GM19035 (cell line): ENCODE data around the gene AARS1.
"Not testable (repeated sequence)": the region's sequence is repeated elsewhere in the genome, so short reads cannot be mapped to it uniquely, and the experiment has no call there.

Experiments
- ATAC-seq: cut with Tn5 transposase; IDR thresholded peaks from one replicate; pipeline ENCODE4 v1.9.1; 2021; ENCODE audit not compliant: unreplicated experiment

AARS1 gene

DNA sequence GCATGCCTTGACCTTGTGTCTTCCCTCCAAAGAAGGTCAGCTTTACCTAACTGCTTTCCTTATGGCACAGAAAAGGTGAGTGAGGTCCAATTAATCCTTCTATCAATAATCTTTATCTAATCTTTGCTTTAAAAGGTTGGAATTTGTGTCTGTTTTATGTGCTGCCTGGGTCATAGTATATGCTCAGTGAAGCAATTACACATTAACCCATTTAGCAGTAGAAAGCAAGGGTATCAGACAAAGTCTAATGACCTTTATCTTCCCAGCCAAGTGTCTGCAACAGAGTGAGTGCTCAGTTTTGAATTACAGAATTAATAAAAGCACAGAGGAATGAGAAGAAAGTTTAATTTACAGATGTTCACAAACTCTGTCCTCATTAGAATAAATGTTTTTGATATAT, 63.3 kb downstream of the AARS1 start:
- ATAC-seq = not testable (repeated sequence)

DNA sequence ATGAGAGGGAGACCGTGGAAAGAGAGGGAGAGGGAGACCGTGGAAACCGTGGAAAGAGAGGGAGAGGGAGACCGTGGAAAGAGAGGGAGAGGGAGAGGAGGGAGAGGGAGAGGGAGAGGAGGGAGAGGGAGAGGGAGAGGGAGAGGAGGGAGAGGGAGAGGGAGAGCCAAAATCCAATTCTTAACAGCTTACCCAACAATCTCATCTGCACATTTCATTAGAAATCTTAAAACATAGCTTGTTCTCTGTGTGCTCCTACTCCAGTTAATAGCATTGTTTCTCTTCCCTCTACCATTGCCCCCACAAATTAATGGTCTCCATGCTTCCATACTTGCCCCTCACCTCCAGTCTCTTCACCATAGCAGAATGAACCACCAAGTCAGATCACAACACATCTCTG, 63.9 kb downstream of the AARS1 start:
- not testable (repeated sequence) for ATAC-seq

DNA sequence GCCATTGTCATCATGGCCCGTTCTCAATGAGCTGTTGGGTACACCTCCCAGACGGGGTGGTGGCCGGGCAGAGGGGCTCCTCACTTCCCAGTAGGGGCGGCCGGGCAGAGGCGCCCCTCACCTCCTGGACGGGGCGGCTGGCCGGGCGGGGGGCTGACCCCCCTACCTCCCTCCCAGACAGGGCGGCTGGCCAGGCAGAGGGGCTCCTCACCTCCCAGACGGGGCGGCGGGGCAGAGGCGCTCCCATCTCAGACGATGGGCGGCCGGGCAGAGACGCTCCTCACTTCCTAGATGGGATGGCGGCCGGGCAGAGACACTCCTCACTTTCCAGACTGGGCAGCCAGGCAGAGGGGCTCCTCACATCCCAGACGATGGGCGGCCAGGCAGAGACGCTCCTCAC, 64.7 kb downstream of the AARS1 start:
- ATAC-seq = not testable (repeated sequence)

DNA sequence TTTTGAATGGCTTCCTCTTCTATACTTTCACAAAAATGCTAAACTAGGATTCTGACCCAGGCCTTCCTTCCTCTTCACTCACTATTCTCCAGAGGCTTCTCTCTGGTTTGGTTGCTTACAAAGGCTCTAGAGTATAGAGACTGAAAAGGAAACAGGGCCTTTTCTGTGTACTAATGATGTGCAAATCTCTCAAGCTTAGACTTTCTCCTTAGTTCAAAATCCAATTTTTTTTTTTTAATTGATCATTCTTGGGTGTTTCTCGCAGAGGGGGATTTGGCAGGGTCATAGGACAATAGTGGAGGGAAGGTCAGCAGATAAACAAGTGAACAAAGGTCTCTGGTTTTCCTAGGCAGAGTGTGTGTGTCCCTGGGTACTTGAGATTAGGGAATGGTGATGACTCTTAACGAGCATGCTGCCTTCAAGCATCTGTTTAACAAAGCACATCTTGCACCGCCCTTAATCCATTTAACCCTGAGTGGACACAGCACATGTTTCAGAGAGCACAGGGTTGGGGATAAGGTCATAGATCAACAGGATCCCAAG, 65.3 kb downstream of the AARS1 start:
- not testable (repeated sequence) for ATAC-seq

DNA sequence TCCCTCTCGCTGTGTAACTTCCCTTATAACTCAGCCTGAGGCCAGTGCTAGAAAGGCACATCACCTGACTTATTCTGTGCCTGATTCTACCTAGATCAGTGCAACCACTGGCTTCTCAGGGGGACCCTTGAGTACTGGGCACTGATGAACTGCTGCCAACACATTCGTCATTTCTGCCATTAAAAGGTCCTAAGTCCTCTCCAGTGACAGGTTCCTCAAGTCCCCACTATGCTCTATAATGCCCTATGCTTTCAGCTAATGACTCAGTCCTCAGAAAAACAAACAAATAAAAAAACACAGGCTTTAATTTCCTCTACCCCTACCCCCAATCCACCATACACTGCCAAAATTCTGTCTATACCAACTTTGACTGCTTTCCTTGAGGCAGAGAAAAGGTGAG, 66.1 kb downstream of the AARS1 start:
- not testable (repeated sequence) for ATAC-seq

DNA sequence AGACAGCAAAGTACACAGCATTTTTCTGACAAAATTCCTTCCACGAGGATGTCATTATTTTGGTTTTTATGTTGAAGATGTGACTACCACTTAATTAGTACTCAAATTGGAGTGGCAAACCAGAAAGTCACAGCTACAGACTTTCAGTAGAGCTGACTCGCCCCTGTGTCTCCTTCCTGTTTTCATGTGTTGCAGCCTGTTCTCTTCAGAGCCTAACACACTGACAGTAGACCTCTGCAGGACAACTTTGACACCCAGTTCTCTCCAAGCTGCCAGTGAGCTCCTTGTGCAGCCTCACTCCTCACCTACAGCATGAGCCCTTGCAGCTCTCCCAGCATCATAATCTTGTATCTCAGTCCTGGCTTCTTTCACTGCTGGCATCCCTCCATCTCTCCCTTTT, 66.7 kb downstream of the AARS1 start:
- not testable (repeated sequence) for ATAC-seq

DNA sequence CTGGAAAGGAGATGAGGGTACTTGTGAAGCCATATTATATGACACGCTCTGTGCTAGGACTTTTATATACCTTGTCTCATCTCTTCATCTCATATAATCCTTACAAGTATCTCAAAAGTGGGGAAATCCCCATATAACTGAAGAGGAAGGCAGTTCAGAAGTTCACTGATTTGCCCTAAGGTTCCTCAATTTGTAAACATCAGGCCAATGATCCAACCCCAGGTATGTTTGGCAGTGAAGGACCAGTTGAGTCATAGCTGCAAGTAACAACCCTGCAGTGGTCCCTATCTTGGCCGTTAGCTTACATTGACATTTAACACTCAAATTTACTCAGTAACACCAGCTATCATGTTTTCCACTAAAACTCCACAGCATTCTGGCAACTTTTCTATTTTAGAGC, 70.7 kb downstream of the AARS1 start:
- not testable (repeated sequence) for ATAC-seq

DNA sequence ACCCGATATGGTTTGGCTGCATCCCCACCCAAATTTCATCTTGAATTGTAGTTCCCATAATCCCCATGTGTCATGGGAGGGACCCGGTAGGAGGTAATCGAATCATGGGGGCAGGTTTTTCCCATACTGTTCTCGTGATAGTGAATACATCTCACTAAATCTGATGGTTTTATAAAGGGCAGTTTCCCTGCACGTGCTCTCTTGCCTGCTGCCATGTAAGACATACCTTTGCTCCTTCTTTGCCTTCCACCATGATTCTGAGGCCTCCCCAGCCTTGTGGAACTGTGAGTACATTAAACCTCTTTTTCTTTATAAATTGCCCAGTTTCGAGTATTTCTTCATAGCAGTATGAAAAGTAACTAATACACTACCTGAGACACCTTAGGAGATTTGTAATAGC, 82.9 kb downstream of the AARS1 start:
- ATAC-seq = not testable (repeated sequence)

DNA sequence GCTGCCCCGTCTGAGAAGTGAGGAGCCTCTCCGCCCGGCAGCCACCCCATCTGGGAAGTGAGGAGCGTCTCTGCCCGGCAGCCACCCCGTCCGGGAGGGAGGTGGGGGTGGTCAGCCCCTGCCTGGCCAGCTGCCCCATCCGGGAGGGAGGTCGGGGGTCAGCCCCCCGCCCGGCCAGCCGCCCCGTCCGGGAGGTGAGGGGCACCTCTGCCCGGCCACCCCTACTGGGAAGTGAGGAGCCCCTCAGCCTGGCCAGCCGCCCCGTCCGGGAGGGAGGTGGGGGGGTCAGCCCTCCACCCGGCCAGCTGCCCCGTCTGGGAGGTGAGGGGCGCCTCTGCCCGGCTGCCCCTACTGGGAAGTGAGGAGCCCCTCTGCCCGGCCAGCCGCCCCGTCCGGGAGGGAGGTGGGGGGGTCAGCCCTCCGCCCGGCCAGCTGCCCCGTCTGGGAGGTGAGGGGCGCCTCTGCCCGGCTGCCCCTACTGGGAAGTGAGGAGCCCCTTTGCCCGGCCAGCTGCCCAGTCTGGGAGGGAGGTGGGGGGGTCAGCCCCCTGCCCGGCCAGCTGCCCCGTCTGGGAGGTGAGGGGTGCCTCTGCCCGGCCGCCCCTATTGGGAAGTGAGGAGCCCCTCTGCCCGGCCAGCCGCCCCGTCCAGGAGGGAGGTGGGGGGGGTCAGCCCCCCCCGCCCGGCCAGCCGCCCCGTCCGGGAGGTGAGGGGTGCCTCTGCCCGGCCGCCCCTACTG, 84.5 kb downstream of the AARS1 start:
- not testable (repeated sequence) for ATAC-seq

DNA sequence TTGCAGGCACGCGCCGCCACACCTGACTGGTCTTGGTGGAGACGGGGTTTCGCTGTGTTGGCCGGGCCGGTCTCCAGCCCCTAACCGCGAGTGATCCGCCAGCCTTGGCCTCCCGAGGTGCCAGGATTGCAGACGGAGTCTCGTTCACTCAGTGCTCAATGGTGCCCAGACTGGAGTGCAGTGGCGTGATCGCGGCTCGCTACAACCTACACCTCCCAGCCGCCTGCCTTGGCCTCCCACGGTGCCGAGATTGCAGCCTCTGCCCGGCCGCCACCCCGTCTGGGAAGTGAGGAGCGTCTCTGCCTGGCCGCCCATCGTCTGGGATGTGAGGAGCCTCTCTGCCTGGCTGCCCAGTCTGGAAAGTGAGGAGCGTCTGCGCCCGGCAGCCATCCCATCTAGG, 85.3 kb downstream of the AARS1 start:
- not testable (repeated sequence) for ATAC-seq

DNA sequence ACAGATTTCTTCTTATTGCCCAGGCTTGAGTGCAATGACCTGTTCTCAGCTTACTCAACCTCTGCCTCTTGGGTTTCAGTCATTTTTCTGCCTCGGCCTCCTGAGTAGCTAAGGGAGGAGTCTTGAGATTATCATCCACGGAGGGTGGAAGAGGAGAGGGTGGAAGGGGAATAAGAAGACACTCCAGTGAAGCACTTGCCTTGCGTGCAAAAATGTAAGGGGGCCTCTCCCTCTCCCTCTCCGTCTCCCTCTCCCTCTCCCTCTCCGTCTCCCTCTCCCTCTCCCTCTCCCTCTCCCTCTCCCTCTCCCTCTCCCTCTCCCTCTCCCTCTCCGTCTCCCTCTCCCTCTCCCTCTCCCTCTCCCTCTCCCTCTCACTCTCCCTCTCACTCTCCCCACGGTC, 85.8 kb downstream of the AARS1 start:
- ATAC-seq = not testable (repeated sequence)
